ENCODE results near the gene DLGAP3. TPM values are rescaled to one million over a fixed set of nuclear protein-coding genes. Genes with fewer than 3 reads are reported as not detected.

Gene DLGAP3
- total RNA-seq, 1 donor from 2014 or later = 0.18 TPM

DNA sequence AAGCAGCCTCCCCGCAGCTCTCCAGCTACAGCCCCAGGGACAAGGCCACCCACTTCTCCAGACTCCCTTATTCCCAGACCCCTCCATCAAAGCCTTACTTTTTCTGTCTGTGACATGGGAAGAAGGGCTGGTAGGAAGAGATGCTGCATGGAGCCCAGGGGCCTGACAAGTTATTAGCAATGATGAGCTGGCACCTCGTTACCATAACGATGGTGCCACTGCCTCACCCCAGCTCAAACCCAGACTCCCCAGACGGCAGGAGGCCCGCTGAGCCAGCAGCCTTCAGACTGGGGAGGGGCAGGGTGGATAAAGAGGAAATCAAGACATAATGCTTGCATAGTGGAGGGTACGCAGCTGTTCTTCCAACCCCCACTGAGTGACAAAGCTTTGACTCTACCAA lies 3.3 kb downstream of the DLGAP3 start:
- Histone ChIP-seq H3K4me3 (no peak overlapping the region), H3K36me3 (no peaks in the 10 kb centered on the region), H3K27me3 (ENCODE audit: low read depth) (peaks cover 72% of the 10 kb centered on the region), H3K9me3 (no peaks in the 10 kb centered on the region), H3K4me1 (peaks cover 12% of the 10 kb centered on the region), H3K27ac (no peak overlapping the region)
- ATAC-seq = no peak
- intact Hi-C loops (cut with DNase I) = no loop called here
- no peak for TF ChIP-seq CTCF (IDR thresholded peaks at IDR 0.05)
- no peak for DNase-seq

DNA sequence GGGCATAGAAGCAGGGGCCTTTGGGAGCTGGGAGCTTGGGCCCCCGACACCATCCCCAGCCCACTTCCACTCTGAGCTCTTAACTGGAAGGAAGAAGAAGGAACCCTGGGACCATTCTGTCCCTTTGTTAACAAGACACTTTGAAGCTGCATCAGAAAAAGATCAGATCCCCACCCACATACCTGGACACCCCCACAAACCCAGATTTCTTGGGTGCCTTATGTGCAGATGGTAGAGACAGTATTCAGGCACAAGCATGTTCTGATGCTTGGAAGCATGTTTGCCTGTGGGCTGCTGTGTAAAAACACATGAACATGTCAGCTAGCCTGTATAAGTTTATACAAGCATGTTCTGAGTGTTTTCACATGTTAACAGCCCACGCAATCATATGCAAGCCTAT lies 3.7 kb downstream of the DLGAP3 start:
- no peak for ATAC-seq
- no peak for TF ChIP-seq CTCF (IDR thresholded peaks at IDR 0.05)
- intact Hi-C loops (cut with DNase I) = no loop called here

GRCh38 chr1:34924759-34925555 lies 4.5 kb downstream of the DLGAP3 start:
- no peak for TF ChIP-seq CTCF (IDR thresholded peaks at IDR 0.05)
- H3K4me1 ChIP-seq = peaks cover 9% of the 10 kb centered on the region
- no peak overlapping the region for H3K4me3 ChIP-seq
- peak; percentile 75 to 79 for ATAC-seq
- no peaks in the 10 kb centered on the region for H3K9me3 ChIP-seq
- intact Hi-C loops (cut with DNase I) = no loop called here
- H3K27me3 ChIP-seq (ENCODE audit: low read depth) = peaks cover 60% of the 10 kb centered on the region
- H3K27ac ChIP-seq = no peak overlapping the region
- H3K36me3 ChIP-seq = no peaks in the 10 kb centered on the region
- peak; percentile 69 for DNase-seq

More for the DNA sequence above, 3.7 kb downstream of the DLGAP3 start:
- Histone ChIP-seq H3K4me1 (peaks cover 12% of the 10 kb centered on the region), H3K9me3 (no peaks in the 10 kb centered on the region), H3K27ac (no peak overlapping the region), H3K4me3 (no peak overlapping the region), H3K36me3 (no peaks in the 10 kb centered on the region), H3K27me3 (ENCODE audit: low read depth) (peaks cover 68% of the 10 kb centered on the region)
- no peak for DNase-seq

- no peak for ATAC-seq
- H3K9me3 ChIP-seq = no peaks in the 10 kb centered on the region
- no peaks in the 10 kb centered on the region for H3K36me3 ChIP-seq
- H3K4me1 ChIP-seq = no peaks in the 10 kb centered on the region
- H3K4me3 ChIP-seq = no peak overlapping the region
- peaks cover 56% of the 10 kb centered on the region for H3K27me3 ChIP-seq (ENCODE audit: low read depth)
- no peak for TF ChIP-seq CTCF (IDR thresholded peaks at IDR 0.05)
- DNase-seq = no peak
- intact Hi-C loops (cut with DNase I) = no loop called here
- H3K27ac ChIP-seq = no peak overlapping the region
Measured at GRCh38 chr1:34923490-34923889, 6.0 kb downstream of the DLGAP3 start.

DNA sequence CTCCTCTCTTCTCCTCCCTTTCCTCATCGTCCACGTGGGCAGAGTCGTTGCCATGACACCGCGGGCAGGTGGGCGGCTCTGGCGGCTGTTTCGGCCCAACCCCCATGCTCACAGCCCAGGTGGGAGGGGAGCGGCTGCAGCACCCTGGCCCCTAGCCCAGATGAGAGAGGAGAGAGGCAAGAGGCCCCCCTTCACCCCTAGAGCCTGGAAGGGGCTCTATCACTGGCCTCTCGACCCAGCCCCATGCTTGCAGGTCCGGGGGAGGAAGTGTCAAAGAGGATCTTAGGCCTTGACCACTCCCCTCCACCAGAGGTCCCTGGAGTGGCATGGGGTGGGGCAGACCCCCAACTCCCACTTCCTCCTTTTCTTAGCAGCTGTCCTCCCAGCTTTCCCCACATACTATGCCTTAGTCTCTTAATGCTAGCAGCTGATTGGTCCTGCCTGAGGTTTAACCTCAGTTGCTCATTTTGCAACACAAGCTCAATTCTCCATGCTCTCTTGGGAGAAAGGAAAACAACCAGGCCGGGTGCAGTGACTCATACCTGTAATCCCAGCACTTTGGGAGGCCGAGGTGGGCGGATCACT lies 10.4 kb downstream of the DLGAP3 start:
- TF ChIP-seq CTCF (IDR thresholded peaks at IDR 0.05) = no peak
- no peaks in the 10 kb centered on the region for H3K4me1 ChIP-seq
- no peak overlapping the region for H3K4me3 ChIP-seq
- intact Hi-C loops (cut with DNase I) = no loop called here
- peak; percentile 71 to 78 for ATAC-seq
- no peaks in the 10 kb centered on the region for H3K36me3 ChIP-seq
- peaks cover 29% of the 10 kb centered on the region for H3K27me3 ChIP-seq (ENCODE audit: low read depth)
- H3K27ac ChIP-seq = no peak overlapping the region
- H3K9me3 ChIP-seq = no peaks in the 10 kb centered on the region
- peak; percentile 64 for DNase-seq

Data from lower lobe of right lung (tissue), 2 donors.